ENCODE results near the gene CDK18. TPM values are rescaled to one million over a fixed set of nuclear protein-coding genes. Genes with fewer than 3 reads are reported as not detected.

Gene CDK18
- total and polyA plus RNA-seq, 8 donors, result 3.7 to 174 (median 41.3) TPM

- Histone ChIP-seq H3K36me3 (peaks cover 0 to 6% (median 5%) of the 10 kb centered on the region in 4 donors), H3K27me3 (no peaks in the 10 kb centered on the region), H3K4me3 (no peak overlapping the region), H3K27ac (peak overlapping the region in 3 of 5 donors; percentile 34 to 58 (median 38)), H3K9me3 (no peaks in the 10 kb centered on the region), H3K4me1 (peaks cover 4 to 14% (median 9%) of the 10 kb centered on the region in 4 donors)
- TF ChIP-seq, protein P1, sequence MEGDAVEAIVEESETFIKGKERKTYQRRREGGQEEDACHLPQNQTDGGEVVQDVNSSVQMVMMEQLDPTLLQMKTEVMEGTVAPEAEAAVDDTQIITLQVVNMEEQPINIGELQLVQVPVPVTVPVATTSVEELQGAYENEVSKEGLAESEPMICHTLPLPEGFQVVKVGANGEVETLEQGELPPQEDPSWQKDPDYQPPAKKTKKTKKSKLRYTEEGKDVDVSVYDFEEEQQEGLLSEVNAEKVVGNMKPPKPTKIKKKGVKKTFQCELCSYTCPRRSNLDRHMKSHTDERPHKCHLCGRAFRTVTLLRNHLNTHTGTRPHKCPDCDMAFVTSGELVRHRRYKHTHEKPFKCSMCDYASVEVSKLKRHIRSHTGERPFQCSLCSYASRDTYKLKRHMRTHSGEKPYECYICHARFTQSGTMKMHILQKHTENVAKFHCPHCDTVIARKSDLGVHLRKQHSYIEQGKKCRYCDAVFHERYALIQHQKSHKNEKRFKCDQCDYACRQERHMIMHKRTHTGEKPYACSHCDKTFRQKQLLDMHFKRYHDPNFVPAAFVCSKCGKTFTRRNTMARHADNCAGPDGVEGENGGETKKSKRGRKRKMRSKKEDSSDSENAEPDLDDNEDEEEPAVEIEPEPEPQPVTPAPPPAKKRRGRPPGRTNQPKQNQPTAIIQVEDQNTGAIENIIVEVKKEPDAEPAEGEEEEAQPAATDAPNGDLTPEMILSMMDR (IDR thresholded peaks at IDR 0.05), result no peak
- peak in 1 of 3 donors; percentile 79 for TF ChIP-seq POLR2AphosphoS5 (IDR thresholded peaks at IDR 0.05)
- no peak for TF ChIP-seq POLR2A (IDR thresholded peaks at IDR 0.05)
- no peak for TF ChIP-seq EP300 (IDR thresholded peaks at IDR 0.05)
- intact Hi-C loops (cut with DNase I; ENCODE audit: low total_unique reads), result loop anchor here (10.0 kb wide), 1 partner anchor 48 kb away; no protein-coding TSS in a partner anchor
- WGBS, 5 donors, result 34 to 45% (median 41%) methylated on average over 9 of the region's 9 CpGs
- peak; percentile 66 to 85 for DNase-seq
Observed at GRCh38 chr1:205536759-205537361, 32.4 kb downstream of the CDK18 start.

DNA sequence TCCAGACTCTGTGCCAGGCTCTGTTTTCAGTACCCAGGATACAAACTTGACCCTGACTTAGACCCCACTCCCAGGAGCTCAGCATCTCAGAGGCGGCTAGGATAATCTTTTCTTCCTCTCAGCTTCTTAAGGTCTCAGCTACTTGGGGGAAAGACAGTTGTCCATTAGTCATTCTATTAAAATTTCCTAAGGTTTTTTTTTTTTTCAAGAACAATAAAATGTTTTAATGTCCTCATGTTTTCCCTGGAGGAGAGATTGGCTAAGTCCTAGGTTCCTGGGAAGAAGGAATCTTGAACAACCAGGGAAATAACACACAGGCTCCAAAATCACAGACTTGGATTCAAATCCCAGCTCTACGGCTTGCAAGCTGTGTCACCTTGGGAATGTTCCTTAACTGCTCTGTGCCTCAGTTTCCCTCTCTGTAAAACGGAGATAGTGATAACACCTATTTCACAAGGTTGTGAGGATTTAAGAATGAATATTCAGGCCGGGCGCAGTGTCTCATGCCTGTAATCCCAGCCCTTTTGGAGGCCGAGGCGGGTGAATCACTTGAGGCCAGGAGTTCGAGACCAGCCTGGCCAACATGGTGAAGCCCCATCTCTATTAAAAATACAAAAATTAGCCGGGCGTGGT, 33.0 kb downstream of the CDK18 start:
- Histone ChIP-seq H3K4me1 (peaks cover 4 to 14% (median 9%) of the 10 kb centered on the region in 4 donors), H3K27me3 (no peaks in the 10 kb centered on the region), H3K36me3 (no peaks in the 10 kb centered on the region), H3K9me3 (no peaks in the 10 kb centered on the region), H3K4me3 (no peak overlapping the region), H3K27ac (peak overlapping the region in 3 of 5 donors; percentile 34 to 58 (median 38))
- no peak for DNase-seq
- WGBS, 5 donors, result 90 to 93% (median 92%) methylated on average over 10 of the region's 10 CpGs
- intact Hi-C loops (cut with DNase I; ENCODE audit: low total_unique reads), result loop anchor here (10.0 kb wide), 1 partner anchor 47 kb away; no protein-coding TSS in a partner anchor
- TF ChIP-seq POLR2A (IDR thresholded peaks at IDR 0.05) (no peak), EP300 (IDR thresholded peaks at IDR 0.05) (no peak), POLR2AphosphoS5 (IDR thresholded peaks at IDR 0.05) (no peak)
- TF ChIP-seq, protein P1 (IDR thresholded peaks at IDR 0.05), result no peak

DNA sequence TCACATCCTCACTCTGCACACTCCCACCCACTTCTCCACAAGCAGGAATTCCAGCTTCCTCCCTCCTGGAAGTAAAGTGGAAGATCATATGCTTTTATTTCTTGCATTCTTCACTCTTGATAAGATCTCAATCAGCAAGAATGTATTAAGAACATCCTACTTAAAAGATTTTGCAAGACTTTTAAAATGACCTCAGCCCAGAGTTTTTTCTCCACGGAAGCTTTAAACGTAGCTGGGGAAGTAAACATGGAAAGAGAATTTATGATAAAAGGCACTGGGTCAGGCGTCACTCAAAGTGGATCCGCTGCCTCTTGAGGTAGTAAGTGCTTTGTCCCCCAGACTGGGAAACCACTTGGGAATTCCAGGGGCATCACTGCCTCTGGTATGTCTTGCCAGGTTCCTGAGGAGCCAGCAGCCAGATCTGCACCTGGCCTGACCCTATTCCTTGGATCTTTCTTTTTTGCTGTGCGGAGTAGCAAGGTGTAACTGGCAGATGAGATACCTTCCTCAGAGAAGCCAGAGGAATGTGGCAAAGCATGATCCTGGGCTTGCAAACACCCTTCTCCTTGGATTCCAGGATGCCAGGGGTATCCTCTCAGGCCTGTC, 33.9 kb downstream of the CDK18 start:
- 42 to 53% (median 47%) methylated on average over 5 of the region's 5 CpGs for WGBS, 5 donors
- Histone ChIP-seq H3K4me3 (no peak overlapping the region), H3K9me3 (no peaks in the 10 kb centered on the region), H3K36me3 (no peaks in the 10 kb centered on the region), H3K27me3 (peaks cover 0 to 7% (median 0%) of the 10 kb centered on the region in 3 donors), H3K4me1 (peaks cover 5 to 22% (median 14%) of the 10 kb centered on the region in 4 donors), H3K27ac (no peak overlapping the region)
- peak; percentile 15 to 30 for DNase-seq
- intact Hi-C loops (cut with DNase I; ENCODE audit: low total_unique reads), result loop anchor here (10.0 kb wide), 1 partner anchor 46 kb away; no protein-coding TSS in a partner anchor
- TF ChIP-seq EP300 (IDR thresholded peaks at IDR 0.05) (no peak), POLR2AphosphoS5 (IDR thresholded peaks at IDR 0.05) (no peak), POLR2A (IDR thresholded peaks at IDR 0.05) (no peak)
- TF ChIP-seq, protein P1 (IDR thresholded peaks at IDR 0.05), result no peak

GRCh38 chr1:205541161-205541886, 36.9 kb downstream of the CDK18 start:
- no peaks in the 10 kb centered on the region for H3K36me3 ChIP-seq
- H3K4me1 ChIP-seq, result peaks cover 14 to 29% (median 24%) of the 10 kb centered on the region in 4 donors
- no peak overlapping the region for H3K4me3 ChIP-seq
- 77 to 89% (median 86%) methylated on average over 6 of the region's 6 CpGs for WGBS, 5 donors
- no peaks in the 10 kb centered on the region for H3K9me3 ChIP-seq
- TF ChIP-seq EP300 (IDR thresholded peaks at IDR 0.05) (no peak), POLR2A (IDR thresholded peaks at IDR 0.05) (no peak)
- TF ChIP-seq, protein P1 (IDR thresholded peaks at IDR 0.05), result no peak
- peaks cover 0 to 31% (median 0%) of the 10 kb centered on the region in 3 donors for H3K27me3 ChIP-seq
- intact Hi-C loops (cut with DNase I; ENCODE audit: low total_unique reads), result no loop called here
- no peak overlapping the region for H3K27ac ChIP-seq
- DNase-seq, result peak; percentile 9 to 20

Measured in stomach (tissue), 9 donors.